Measurements from ENCODE around the gene PILRB.

DNA sequence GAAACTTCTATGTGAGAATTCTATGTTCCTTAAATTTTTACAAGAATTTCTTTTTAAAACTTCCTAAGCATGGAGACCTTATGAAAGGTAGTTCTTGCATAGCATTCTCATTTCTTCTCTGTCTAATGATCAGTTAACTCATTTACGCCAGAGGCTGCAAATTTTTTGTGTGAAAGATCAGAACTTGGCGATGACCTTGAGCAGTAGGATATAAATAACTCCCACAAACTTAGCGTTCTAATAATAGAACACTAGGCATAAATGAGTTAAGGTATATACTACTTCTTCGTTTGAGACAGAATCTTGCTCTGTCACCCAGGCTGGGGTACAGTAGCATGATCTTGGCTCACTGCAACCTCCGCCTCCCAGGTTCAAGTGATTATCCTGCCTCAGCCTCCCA is 29.0 kb downstream of the PILRB start:
- no peak for TF ChIP-seq POLR2A (IDR thresholded peaks at IDR 0.05; ENCODE audit: low read length)
- TF ChIP-seq GATA1 (IDR thresholded peaks at IDR 0.05; ENCODE audit: low read depth, low read length), result no peak

Measured in erythroblast (primary cell).